IPS-20b (cell line): ENCODE measurements around the gene HELQ.
"Not testable (repeated sequence)": the region's sequence is repeated elsewhere in the genome, so short reads cannot be mapped to it uniquely, and the experiment has no call there.

ENCODE experiments used
- H3K27ac ChIP-seq: one replicate; pipeline ENCODE4 v1.5.1; 2013; ENCODE audit warnings: low read length
- H3K27me3 ChIP-seq: 2 replicates; pipeline ENCODE4 v1.6.1; 2013; ENCODE audit warnings: mild to moderate bottlenecking, low read length, inconsistent platforms; ENCODE audit not compliant: insufficient read depth
- H3K36me3 ChIP-seq: 2 replicates; pipeline ENCODE4 v1.6.1; 2013; ENCODE audit warnings: low read depth, mild to moderate bottlenecking, inconsistent platforms, low read length, moderate library complexity; ENCODE audit not compliant: insufficient read depth
- H3K4me1 ChIP-seq: 2 replicates; pipeline ENCODE4 v1.6.1; 2013; ENCODE audit warnings: mild to moderate bottlenecking, control low read depth, inconsistent platforms, low read length, moderate library complexity; ENCODE audit not compliant: insufficient read depth
- H3K4me3 ChIP-seq: 2 replicates; pipeline ENCODE4 v1.5.1; 2013; ENCODE audit warnings: mild to moderate bottlenecking, low read length, inconsistent platforms
- H3K9ac ChIP-seq: 2 replicates; pipeline ENCODE4 v1.6.1; 2013; ENCODE audit warnings: low read depth, mild to moderate bottlenecking, inconsistent platforms, low read length, moderate library complexity
- H3K9me3 ChIP-seq: 2 replicates; pipeline ENCODE4 v1.6.1; 2013; ENCODE audit warnings: mild to moderate bottlenecking, low read depth, low read length, inconsistent platforms; ENCODE audit not compliant: insufficient read depth

The HELQ gene

DNA sequence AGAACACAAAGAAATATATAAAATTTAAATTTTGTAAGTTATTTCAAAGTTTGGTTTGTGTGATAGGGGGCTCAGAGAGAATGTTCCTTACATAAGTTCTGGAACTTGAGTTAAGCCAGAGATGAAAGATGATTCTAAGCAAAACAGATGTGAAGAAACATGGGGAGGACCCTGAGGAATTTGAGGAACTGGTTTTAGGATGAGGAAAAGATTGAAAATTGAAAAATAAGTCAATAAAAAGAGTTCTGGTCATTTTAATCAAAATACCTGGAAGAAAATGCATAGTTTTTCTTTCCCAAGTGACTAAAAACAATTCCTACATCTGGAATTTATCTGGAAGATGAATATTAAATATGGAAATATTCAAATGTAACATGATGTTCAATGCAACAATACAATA is 37.4 kb downstream of the HELQ start:
- Histone ChIP-seq H3K27ac (no peak overlapping the region), H3K4me3 (no peak overlapping the region)

GRCh38 chr4:83417566-83417965 is 38.1 kb downstream of the HELQ start:
- no peak overlapping the region for H3K27ac ChIP-seq
- H3K27me3 ChIP-seq: no peaks in the 10 kb centered on the region
- H3K9me3 ChIP-seq: no peaks in the 10 kb centered on the region

More for the DNA sequence above, 37.4 kb downstream of the HELQ start:
- no peak overlapping the region for H3K9ac ChIP-seq
- H3K9me3 ChIP-seq: no peaks in the 10 kb centered on the region
- H3K36me3 ChIP-seq: peaks cover 19% of the 10 kb centered on the region; the same call in 1 of the 2 replicates
- H3K27me3 ChIP-seq: no peaks in the 10 kb centered on the region
- H3K4me1 ChIP-seq: no peaks in the 10 kb centered on the region

DNA sequence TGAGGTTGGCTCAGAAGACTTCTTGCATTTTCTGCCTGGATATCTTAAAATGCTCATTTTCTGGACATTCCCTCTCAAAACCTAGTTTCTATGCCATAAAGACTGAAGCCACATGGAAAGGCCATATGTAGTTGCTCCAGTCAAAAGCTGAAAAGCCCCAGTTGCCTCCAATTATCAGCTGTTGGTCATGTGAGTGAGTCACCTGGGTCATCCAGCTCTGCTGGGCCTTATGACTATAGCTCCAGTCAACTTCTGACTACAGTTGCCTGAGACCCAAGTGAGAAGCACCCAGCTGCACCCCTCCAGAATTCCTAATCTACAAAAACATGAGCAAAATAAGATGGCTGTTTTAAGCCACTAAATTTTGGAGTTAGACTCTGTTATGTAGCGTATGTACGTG is 41.9 kb downstream of the HELQ start:
- Histone ChIP-seq H3K36me3 (0 out of 2 replicates have a peak, but pooled peaks cover 14% of the 10 kb centered on the region), H3K9me3 (no peaks in the 10 kb centered on the region), H3K27ac (no peak overlapping the region), H3K4me1 (no peaks in the 10 kb centered on the region), H3K27me3 (no peaks in the 10 kb centered on the region), H3K4me3 (no peak overlapping the region), H3K9ac (no peak overlapping the region)

More at GRCh38 chr4:83417566-83417965, 38.1 kb downstream of the HELQ start:
- Histone ChIP-seq H3K9ac (no peak overlapping the region), H3K4me1 (no peaks in the 10 kb centered on the region), H3K4me3 (no peak overlapping the region), H3K36me3 (peaks cover 19% of the 10 kb centered on the region; the same call in 1 of the 2 replicates)

GRCh38 chr4:83408908-83409307 is 46.7 kb downstream of the HELQ start:
- Histone ChIP-seq H3K9me3 (no peaks in the 10 kb centered on the region), H3K36me3 (no peaks in the 10 kb centered on the region), H3K9ac (no peak overlapping the region), H3K27ac (no peak overlapping the region), H3K4me3 (no peak overlapping the region), H3K4me1 (no peaks in the 10 kb centered on the region), H3K27me3 (no peaks in the 10 kb centered on the region)

DNA sequence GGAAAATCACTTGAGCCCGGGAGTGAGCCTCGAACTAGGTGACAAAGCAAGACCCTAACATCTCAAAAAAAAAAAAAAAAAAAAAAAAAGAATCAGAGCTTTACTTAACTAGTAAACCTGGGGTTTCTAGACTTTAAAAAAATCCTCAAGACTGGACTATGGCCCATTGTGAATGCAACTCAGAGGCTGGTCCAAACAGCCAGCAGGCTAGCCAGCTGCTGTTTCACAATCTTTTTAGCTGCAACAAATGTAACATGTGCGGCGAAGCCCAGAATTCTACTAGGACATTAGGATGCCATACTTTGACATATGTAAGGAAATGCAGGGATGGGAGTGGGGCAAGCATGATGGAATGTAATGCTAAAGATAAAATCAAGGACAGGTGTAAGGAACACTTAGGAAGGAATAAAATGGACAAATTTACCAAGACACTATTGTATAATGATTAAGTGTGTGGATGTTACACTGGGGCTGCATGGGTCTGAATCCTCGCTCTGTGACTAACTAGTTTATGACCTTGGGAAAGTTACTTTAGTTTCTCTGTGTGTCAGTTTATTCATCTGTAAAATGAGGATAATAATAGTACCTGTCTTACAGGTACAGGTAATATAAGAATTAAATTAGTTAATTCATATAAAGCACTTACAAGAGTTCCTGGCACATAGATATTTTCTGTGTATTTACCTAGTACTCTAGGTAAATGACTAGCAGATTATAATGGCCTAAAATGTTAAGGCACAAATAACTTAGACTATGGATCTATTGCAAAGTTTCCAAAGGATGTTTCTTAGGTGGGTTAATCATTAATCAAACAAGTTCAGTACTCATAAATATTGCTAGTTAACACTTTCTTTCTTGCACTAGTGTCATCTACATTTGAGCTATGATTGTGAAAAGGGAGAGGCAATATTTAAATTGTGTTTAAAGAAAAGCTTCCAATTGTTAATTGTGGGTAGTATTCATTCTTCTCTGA is 49.5 kb downstream of the HELQ start:
- no peaks in the 10 kb centered on the region for H3K9me3 ChIP-seq
- no peak overlapping the region for H3K9ac ChIP-seq
- no peak overlapping the region for H3K27ac ChIP-seq
- no peaks in the 10 kb centered on the region for H3K4me1 ChIP-seq
- H3K36me3 ChIP-seq: no peaks in the 10 kb centered on the region
- H3K27me3 ChIP-seq: no peaks in the 10 kb centered on the region
- no peak overlapping the region for H3K4me3 ChIP-seq

GRCh38 chr4:83398158-83398557 is 57.5 kb downstream of the HELQ start:
- not testable (repeated sequence) for H3K27ac ChIP-seq, H3K4me1 ChIP-seq, H3K36me3 ChIP-seq, H3K4me3 ChIP-seq, H3K9me3 ChIP-seq, H3K9ac ChIP-seq
- H3K27me3 ChIP-seq: peaks cover 18% of the 10 kb centered on the region

- Histone ChIP-seq H3K36me3 (no peaks in the 10 kb centered on the region), H3K4me1 (peaks cover 21% of the 10 kb centered on the region; the same call in 1 of the 2 replicates), H3K4me3 (no peak overlapping the region), H3K9ac (no peak overlapping the region), H3K27me3 (peaks cover 59% of the 10 kb centered on the region), H3K27ac (no peak overlapping the region), H3K9me3 (peaks cover 7% of the 10 kb centered on the region; the same call in 1 of the 2 replicates)
Observed at GRCh38 chr4:83393908-83394307, 61.7 kb downstream of the HELQ start.

GRCh38 chr4:83392562-83392961 is 63.1 kb downstream of the HELQ start:
- Histone ChIP-seq H3K9me3 (peaks cover 5% of the 10 kb centered on the region; the same call in 1 of the 2 replicates), H3K4me3 (no peak overlapping the region), H3K9ac (no peak overlapping the region), H3K27ac (no peak overlapping the region), H3K36me3 (no peaks in the 10 kb centered on the region), H3K27me3 (peaks cover 73% of the 10 kb centered on the region), H3K4me1 (peaks cover 23% of the 10 kb centered on the region; the same call in 1 of the 2 replicates)

- peaks cover 80% of the 10 kb centered on the region for H3K27me3 ChIP-seq
- H3K27ac ChIP-seq: no peak overlapping the region
- no peak overlapping the region for H3K9ac ChIP-seq
- H3K36me3 ChIP-seq: no peaks in the 10 kb centered on the region
- H3K9me3 ChIP-seq: no peaks in the 10 kb centered on the region
- peak overlapping the region; percentile 40 for H3K4me3 ChIP-seq
- H3K4me1 ChIP-seq: peaks cover 28% of the 10 kb centered on the region; the same call in 1 of the 2 replicates
Observed at GRCh38 chr4:83390944-83391343, 64.7 kb downstream of the HELQ start.

GRCh38 chr4:83389756-83390505 is 65.7 kb downstream of the HELQ start:
- Histone ChIP-seq H3K9me3 (no peaks in the 10 kb centered on the region), H3K27me3 (peaks cover 80% of the 10 kb centered on the region), H3K27ac (no peak overlapping the region), H3K36me3 (no peaks in the 10 kb centered on the region), H3K4me3 (peak overlapping the region; percentile 5; the same call in 1 of the 2 replicates), H3K9ac (no peak overlapping the region), H3K4me1 (peaks cover 28% of the 10 kb centered on the region; the same call in 1 of the 2 replicates)

- peaks cover 28% of the 10 kb centered on the region; the same call in 1 of the 2 replicates for H3K4me1 ChIP-seq
- H3K9ac ChIP-seq: no peak overlapping the region
- H3K4me3 ChIP-seq: no peak overlapping the region
- H3K36me3 ChIP-seq: no peaks in the 10 kb centered on the region
- no peak overlapping the region for H3K27ac ChIP-seq
- peaks cover 72% of the 10 kb centered on the region for H3K27me3 ChIP-seq
- H3K9me3 ChIP-seq: no peaks in the 10 kb centered on the region
Observed at GRCh38 chr4:83389037-83389720, 66.4 kb downstream of the HELQ start.
